ENCODE measurements around the gene GALNT18. TPM values are rescaled to one million over a fixed set of nuclear protein-coding genes. Genes with fewer than 3 reads are reported as not detected.

GALNT18 gene
- total and polyA plus RNA-seq, 4 donors, result 2.1 to 11.0 (median 3.8) TPM

- no peak overlapping the region for H3K9ac ChIP-seq (ENCODE audit: low read depth in 1 of 2, low read length in 2 of 2)
- no peaks in the 10 kb centered on the region for H3K9me3 ChIP-seq (ENCODE audit: control insufficient read depth in 4 of 4, low read length in 3 of 4)
- H3K27ac ChIP-seq (ENCODE audit: low read depth in 1 of 2, low read length in 2 of 2), result no peak overlapping the region
- H3K4me3 ChIP-seq (ENCODE audit: low read depth in 1 of 3, low read length in 3 of 3), result no peak overlapping the region
- 76% methylated on average over 4 of the region's 4 CpGs for WGBS
- DNase-seq (ENCODE audit: low spot score), result peak; percentile 21
- H3K27me3 ChIP-seq (ENCODE audit: control insufficient read depth in 4 of 4, insufficient read depth in 4 of 4, low read length in 3 of 4), result no peaks in the 10 kb centered on the region
- H3K36me3 ChIP-seq (ENCODE audit: control insufficient read depth in 4 of 4, insufficient read depth in 3 of 4, low read depth in 1 of 4, low read length in 3 of 4), result no peaks in the 10 kb centered on the region
- TF ChIP-seq FOXA1 (IDR thresholded peaks at IDR 0.05) (no peak), TAF1 (conservative IDR thresholded peaks at IDR 0.05) (no peak), GABPA (IDR thresholded peaks at IDR 0.05 in 1 of 2, conservative IDR thresholded peaks at IDR 0.05 in 1 of 2) (no peak), NR2F2 (IDR thresholded peaks at IDR 0.05) (no peak), HNF4G (IDR thresholded peaks at IDR 0.05) (no peak), HNF4A (conservative IDR thresholded peaks at IDR 0.05) (no peak), REST (IDR thresholded peaks at IDR 0.05) (no peak), SP1 (IDR thresholded peaks at IDR 0.05) (no peak), RAD21 (IDR thresholded peaks at IDR 0.05) (no peak), RXRA (IDR thresholded peaks at IDR 0.05) (no peak), EGR1 (IDR thresholded peaks at IDR 0.05; ENCODE audit: low read depth in 2 of 2) (no peak), YY1 (IDR thresholded peaks at IDR 0.05) (no peak)
- TF ChIP-seq, protein P1, sequence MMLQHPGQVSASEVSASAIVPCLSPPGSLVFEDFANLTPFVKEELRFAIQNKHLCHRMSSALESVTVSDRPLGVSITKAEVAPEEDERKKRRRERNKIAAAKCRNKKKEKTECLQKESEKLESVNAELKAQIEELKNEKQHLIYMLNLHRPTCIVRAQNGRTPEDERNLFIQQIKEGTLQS (IDR thresholded peaks at IDR 0.05), result no peak
- TF ChIP-seq, protein P2, sequence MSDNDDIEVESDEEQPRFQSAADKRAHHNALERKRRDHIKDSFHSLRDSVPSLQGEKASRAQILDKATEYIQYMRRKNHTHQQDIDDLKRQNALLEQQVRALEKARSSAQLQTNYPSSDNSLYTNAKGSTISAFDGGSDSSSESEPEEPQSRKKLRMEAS (IDR thresholded peaks at IDR 0.05), result no peak
- H3K4me1 ChIP-seq (ENCODE audit: control insufficient read depth in 4 of 4, insufficient read depth in 4 of 4, low read length in 3 of 4), result no peaks in the 10 kb centered on the region
These were observed 32.4 kb downstream of the GALNT18 start for GRCh38 chr11:11589437-11589836.

GRCh38 chr11:11588891-11589290 lies 32.9 kb downstream of the GALNT18 start:
- DNase-seq (ENCODE audit: low spot score), result peak; percentile 13
- TF ChIP-seq RAD21 (IDR thresholded peaks at IDR 0.05) (no peak), FOXA2 (IDR thresholded peaks at IDR 0.05) (no peak)
- Histone ChIP-seq H3K4me1 (ENCODE audit: control insufficient read depth in 4 of 4, insufficient read depth in 4 of 4, low read length in 3 of 4) (no peaks in the 10 kb centered on the region), H3K9ac (ENCODE audit: low read depth in 1 of 2, low read length in 2 of 2) (no peak overlapping the region), H3K36me3 (ENCODE audit: control insufficient read depth in 4 of 4, insufficient read depth in 3 of 4, low read depth in 1 of 4, low read length in 3 of 4) (no peaks in the 10 kb centered on the region), H3K4me3 (ENCODE audit: low read depth in 1 of 3, low read length in 3 of 3) (no peak overlapping the region), H3K9me3 (ENCODE audit: control insufficient read depth in 4 of 4, low read length in 3 of 4) (no peaks in the 10 kb centered on the region), H3K27ac (ENCODE audit: low read depth in 1 of 2, low read length in 2 of 2) (no peak overlapping the region), H3K27me3 (ENCODE audit: control insufficient read depth in 4 of 4, insufficient read depth in 4 of 4, low read length in 3 of 4) (no peaks in the 10 kb centered on the region)
- WGBS, result 72% methylated on average over 1 of the region's 1 CpG

DNA sequence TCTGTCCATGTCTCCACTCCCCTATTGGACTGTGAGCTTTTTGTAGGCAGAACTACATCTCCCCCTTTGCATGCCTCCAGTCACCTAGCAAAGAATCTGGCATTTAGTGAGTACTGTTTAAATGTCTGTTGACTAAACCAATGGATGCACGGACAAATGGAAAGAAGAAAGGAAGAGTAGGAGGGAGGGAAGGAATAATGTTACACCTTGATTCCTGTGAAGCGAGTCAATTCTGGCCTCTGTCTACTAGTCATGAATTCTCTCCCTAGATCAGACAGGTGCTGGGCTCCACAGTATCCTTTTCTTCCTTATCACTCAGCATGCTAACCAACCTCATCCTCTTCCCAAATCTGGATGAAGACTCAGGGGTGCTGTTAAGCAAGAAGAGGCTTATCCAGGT lies 33.6 kb downstream of the GALNT18 start:
- TF ChIP-seq HNF4G (IDR thresholded peaks at IDR 0.05), result no peak
- TF ChIP-seq HNF4A (conservative IDR thresholded peaks at IDR 0.05), result no peak
- TF ChIP-seq GABPA (IDR thresholded peaks at IDR 0.05 in 1 of 2, conservative IDR thresholded peaks at IDR 0.05 in 1 of 2), result no peak
- no peak for TF ChIP-seq SP1 (IDR thresholded peaks at IDR 0.05)
- TF ChIP-seq RXRA (IDR thresholded peaks at IDR 0.05), result no peak
- TF ChIP-seq CTCF (IDR thresholded peaks at IDR 0.05; ENCODE audit: low read depth, low read length, missing input control), result no peak
- TF ChIP-seq RAD21 (IDR thresholded peaks at IDR 0.05), result no peak
- TF ChIP-seq, protein P1 (IDR thresholded peaks at IDR 0.05), result no peak
- TF ChIP-seq JUND (IDR thresholded peaks at IDR 0.05), result no peak
- no peak for TF ChIP-seq NR2F2 (IDR thresholded peaks at IDR 0.05)
- no peak for TF ChIP-seq REST (IDR thresholded peaks at IDR 0.05)
- H3K27ac ChIP-seq (ENCODE audit: low read depth in 1 of 2, low read length in 2 of 2), result no peak overlapping the region
- H3K4me1 ChIP-seq (ENCODE audit: control insufficient read depth in 4 of 4, insufficient read depth in 4 of 4, low read length in 3 of 4), result no peaks in the 10 kb centered on the region
- H3K9me3 ChIP-seq (ENCODE audit: control insufficient read depth in 4 of 4, low read length in 3 of 4), result no peaks in the 10 kb centered on the region
- H3K27me3 ChIP-seq (ENCODE audit: control insufficient read depth in 4 of 4, insufficient read depth in 4 of 4, low read length in 3 of 4), result no peaks in the 10 kb centered on the region
- peak; percentile 1 for DNase-seq (ENCODE audit: low spot score)
- WGBS, result 91% methylated on average over 2 of the region's 2 CpGs
- no peak overlapping the region for H3K4me3 ChIP-seq (ENCODE audit: low read depth in 1 of 3, low read length in 3 of 3)
- H3K36me3 ChIP-seq (ENCODE audit: control insufficient read depth in 4 of 4, insufficient read depth in 3 of 4, low read depth in 1 of 4, low read length in 3 of 4), result no peaks in the 10 kb centered on the region
- H3K9ac ChIP-seq (ENCODE audit: low read depth in 1 of 2, low read length in 2 of 2), result no peak overlapping the region

Measured in liver (tissue), 9 donors.